ENCODE data around the gene PP2D1. TPM values are rescaled to one million over a fixed set of nuclear protein-coding genes. Genes with fewer than 3 reads are reported as not detected.

PP2D1 gene
- total and polyA plus RNA-seq, 2 of the 8 experiments (the other 6 are each of a cell fraction or from before 2014, with no cell fraction given): not detected

DNA sequence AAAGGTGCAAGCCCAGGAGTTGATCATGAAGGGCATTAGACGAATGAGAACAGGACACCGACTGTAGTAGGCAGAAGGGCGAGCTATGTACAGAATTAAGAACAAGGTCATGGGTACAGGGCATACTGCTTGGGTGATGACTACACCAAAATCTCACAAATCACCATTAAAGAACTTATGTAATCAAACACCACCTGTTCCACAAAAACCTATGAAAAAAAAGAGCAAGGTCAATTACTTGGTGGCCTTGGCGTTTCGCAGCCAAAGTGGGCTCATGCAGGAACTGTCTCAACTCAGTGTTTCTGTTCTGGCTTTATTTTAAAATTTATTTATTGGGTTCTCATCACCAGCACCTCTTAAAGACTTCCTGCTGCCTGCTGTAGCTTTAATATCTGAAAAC, 30.3 kb upstream of the PP2D1 start:
- WGBS, 2 experiments (ENCODE audit: extremely low coverage in 1 of 2, insufficient coverage in 1 of 2, insufficient read length in 1 of 2, insufficient replicate concordance in 2 of 2, low coverage in 1 of 2, low lambda C conversion rate in 2 of 2, missing lambda C conversion rate in 1 of 2): 80% methylated on average over 5 of the region's 5 CpGs; no CpG with 5 or more reads in 1 of the 2 experiments
- POLR2A ChIA-PET (ENCODE audit: partially characterized antibody): interaction anchor here (1.0 kb wide), 1 partner anchor 143 kb away, joined by 5 read pairs; the partner anchor contains the start of gene SGO1

More for the DNA sequence above, 30.3 kb upstream of the PP2D1 start:
- H3K14ac ChIP-seq (ENCODE audit: insufficient read length): no peak overlapping the region
- H2BK12ac ChIP-seq (ENCODE audit: low read depth, low read length): no peak overlapping the region
- peaks cover 0 to 8% (median 4%) of the 10 kb centered on the region in 4 experiments; a peak in 2 of 7 replicates for H3K27me3 ChIP-seq (replicated peaks in 1 of 4; ENCODE audit: control insufficient read depth in 3 of 4, extremely low read depth in 1 of 4, insufficient read depth in 3 of 4, low read length in 3 of 4)
- no peak overlapping the region for H2AK5ac ChIP-seq (ENCODE audit: low read depth, low read length)
- peaks cover 0 to 2% (median under 1%) of the 10 kb centered on the region in 4 experiments; a peak in 2 of 7 replicates for H3K4me1 ChIP-seq (replicated peaks in 1 of 4; ENCODE audit: control insufficient read depth in 3 of 4, insufficient read depth in 4 of 4, low read length in 3 of 4)
- peaks cover 0 to 7% of the 10 kb centered on the region in 2 experiments for H4K20me1 ChIP-seq (replicated peaks in 1 of 2; ENCODE audit: control insufficient read depth in 1 of 2, insufficient read depth in 2 of 2, low read length in 2 of 2)
- FAIRE-seq: no peak
- H2BK120ac ChIP-seq (replicated peaks; ENCODE audit: low read depth, low read length): no peak overlapping the region
- no peaks in the 10 kb centered on the region for H3K79me1 ChIP-seq (ENCODE audit: low read depth, low read length)
- no peak overlapping the region for H3K4ac ChIP-seq (replicated peaks; ENCODE audit: insufficient read length, low read depth, low read length)
- H3K9ac ChIP-seq (replicated peaks in 1 of 4; ENCODE audit: extremely low read depth in 1 of 4, low read depth in 3 of 4, low read length in 3 of 4): no peak overlapping the region
- no peaks in the 10 kb centered on the region for H3K79me2 ChIP-seq (ENCODE audit: control insufficient read depth in 1 of 2, insufficient read depth in 2 of 2, low read length in 2 of 2)
- no peak overlapping the region for H3K23ac ChIP-seq (ENCODE audit: insufficient read length)
- H2AFZ ChIP-seq (ENCODE audit: low read length): no peak overlapping the region
- no peak overlapping the region for H3K4me3 ChIP-seq (ENCODE audit: extremely low read depth in 1 of 4, insufficient read depth in 2 of 4, low read depth in 3 of 4, low read length in 4 of 4)
- H2BK15ac ChIP-seq (ENCODE audit: low read length): no peak overlapping the region
- no peak overlapping the region for H3K56ac ChIP-seq (replicated peaks; ENCODE audit: insufficient read length, low read depth, low read length)
- no peak overlapping the region for H4K8ac ChIP-seq (ENCODE audit: extremely low read depth, insufficient read depth, low read length)
- peaks cover 7% of the 10 kb centered on the region; the same call in 1 of the 2 replicates for H3K23me2 ChIP-seq (ENCODE audit: low read depth, low read length)
- DNase-seq (ENCODE audit: low read depth in 1 of 2, low spot score in 2 of 2): no peak
- H2BK20ac ChIP-seq (ENCODE audit: low read length): no peak overlapping the region
- H2BK5ac ChIP-seq (ENCODE audit: low read depth, low read length): no peak overlapping the region
- H3K18ac ChIP-seq (ENCODE audit: extremely low read depth, low read length): no peak overlapping the region
- no peak overlapping the region; a peak in 1 of 4 replicates for H3K4me2 ChIP-seq (ENCODE audit: insufficient read depth in 1 of 2, low read depth in 2 of 2, low read length in 2 of 2)
- no peak overlapping the region for H4K5ac ChIP-seq (ENCODE audit: insufficient read length, low read depth, low read length)
- no peaks in the 10 kb centered on the region for H3K36me3 ChIP-seq (ENCODE audit: control insufficient read depth in 2 of 4, insufficient read depth in 4 of 4, low read length in 3 of 4)
- no peaks in the 10 kb centered on the region for H3K9me3 ChIP-seq (ENCODE audit: insufficient read depth in 2 of 2, low read depth in 1 of 2, low read length in 1 of 2)
- no peak overlapping the region for H3K27ac ChIP-seq (ENCODE audit: low read depth, low read length)
- CTCF ChIA-PET (ENCODE audit: partially characterized antibody): interaction anchor here (0.6 to 1.8 kb wide), 4 partner anchors 14 to 167 kb away, joined by 3 read pairs; no protein-coding TSS in a partner anchor
- no peak overlapping the region for H4K91ac ChIP-seq (replicated peaks; ENCODE audit: insufficient read length, low read length)

Data from H1 (cell line).